Neural cell (in vitro differentiated cells): ENCODE data around the gene CNRIP1. TPM values are rescaled to one million over a fixed set of nuclear protein-coding genes. Genes with fewer than 3 reads are reported as not detected.

Experiments used
- H2AFZ ChIP-seq: fragments of 200-600, 300-800 bp; sonication (generic), shearing (Covaris generic); 2 replicates; pipeline ENCODE4 v1.6.0; 2014; ENCODE audit warnings: low read depth, mild to moderate bottlenecking, antibody characterized with exemption, low read length, moderate library complexity
- H3F3A ChIP-seq: fragments of 200-600 bp; shearing (Covaris generic); 2 replicates; pipeline ENCODE4 v1.6.1; 2016; ENCODE audit warnings: mild to moderate bottlenecking, moderate library complexity, mixed read lengths, antibody characterized with exemption, low read length; ENCODE audit not compliant: insufficient read depth, poor library complexity, severe bottlenecking
- H3K27ac ChIP-seq: fragments of 200-600, 300-800 bp; sonication (generic), shearing (Covaris generic); 2 replicates; pipeline ENCODE4 v1.5.1; 2014; ENCODE audit warnings: mild to moderate bottlenecking, low read length, moderate library complexity
- H3K27me3 ChIP-seq: fragments of 300-800, 200-600 bp; sonication (generic), shearing (Covaris generic); 2 replicates; pipeline ENCODE4 v1.6.0; 2014; ENCODE audit warnings: mild to moderate bottlenecking, low read depth, low read length, moderate library complexity; ENCODE audit not compliant: insufficient read depth
- H3K36me3 ChIP-seq: fragments of 300-800, 200-600 bp; sonication (generic), shearing (Covaris generic); 2 replicates; pipeline ENCODE4 v1.5.1; 2014; ENCODE audit warnings: mild to moderate bottlenecking, antibody characterized with exemption, low read length, moderate library complexity; ENCODE audit not compliant: insufficient read depth
- H3K4me2 ChIP-seq: fragments of 300-800, 200-600 bp; sonication (generic), shearing (Covaris generic); 2 replicates; pipeline ENCODE4 v1.6.0; 2014; ENCODE audit warnings: mild to moderate bottlenecking, low read length
- H3K4me3 ChIP-seq: fragments of 300-800, 200-600 bp; sonication (generic), shearing (Covaris generic); 2 replicates; pipeline ENCODE4 v1.5.1; 2014; ENCODE audit warnings: mild to moderate bottlenecking, low read length, moderate library complexity
- H3K79me2 ChIP-seq: fragments of 200-600 bp; shearing (Covaris generic); replicated peaks from 2 replicates; pipeline ENCODE4 v1.6.0; 2014; ENCODE audit warnings: mild to moderate bottlenecking, low read length, moderate library complexity; ENCODE audit not compliant: insufficient read depth
- H3K9ac ChIP-seq: fragments of 300-800, 200-600 bp; sonication (generic), shearing (Covaris generic); 2 replicates; pipeline ENCODE4 v1.6.1; 2016; ENCODE audit warnings: mild to moderate bottlenecking, low read length, mixed read lengths
- H3K9me2 ChIP-seq: fragments of 200-600 bp; shearing (Covaris generic); 2 replicates; pipeline ENCODE4 v1.6.1; 2016; ENCODE audit warnings: mild to moderate bottlenecking, low read length, mixed read lengths; ENCODE audit not compliant: insufficient read depth
- H3K9me3 ChIP-seq: fragments of 200-600, 300-800 bp; sonication (generic), shearing (Covaris generic); 2 replicates; pipeline ENCODE4 v1.6.1; 2016; ENCODE audit warnings: mild to moderate bottlenecking, mixed run types, low read length, moderate library complexity, mixed read lengths
- H4K20me1 ChIP-seq: fragments of 200-600 bp; shearing (Covaris generic); 2 replicates; pipeline ENCODE4 v1.6.1; 2016; ENCODE audit warnings: mild to moderate bottlenecking, mixed run types; ENCODE audit not compliant: insufficient read depth
- EP300 ChIP-seq: fragments of 450-650 bp; conservative IDR thresholded peaks from 2 replicates; pipeline ENCODE4 v1.6.1; 2014; ENCODE audit warnings: antibody characterized with exemption, mild to moderate bottlenecking, moderate library complexity; ENCODE audit not compliant: poor library complexity, severe bottlenecking
- EZH2 ChIP-seq: fragments of 200-600, 300-800 bp; shearing (Covaris generic), sonication (generic); IDR thresholded peaks from 2 replicates; pipeline ENCODE4 v1.6.1; 2014; ENCODE audit warnings: antibody characterized with exemption, low read length, borderline replicate concordance, mild to moderate bottlenecking; ENCODE audit not compliant: insufficient read depth, poor library complexity, severe bottlenecking
- MXI1 ChIP-seq: fragments of 450-650 bp; conservative IDR thresholded peaks from 2 replicates; pipeline ENCODE4 v1.6.1; 2014; ENCODE audit warnings: antibody characterized with exemption, mild to moderate bottlenecking; ENCODE audit not compliant: poor library complexity, severe bottlenecking
- POLR2AphosphoS5 ChIP-seq: IDR thresholded peaks from 2 replicates; pipeline ENCODE4 v1.6.1; 2012
- RAD21 ChIP-seq: fragments of 450-650 bp; conservative IDR thresholded peaks from 2 replicates; pipeline ENCODE4 v1.6.1; 2014; ENCODE audit warnings: antibody characterized with exemption, mild to moderate bottlenecking, moderate library complexity
- SMC3 ChIP-seq: fragments of 450-650 bp; conservative IDR thresholded peaks from 2 replicates; pipeline ENCODE4 v1.6.1; 2014; ENCODE audit warnings: antibody characterized with exemption, mild to moderate bottlenecking, moderate library complexity; ENCODE audit not compliant: poor library complexity
- TAF1 ChIP-seq: IDR thresholded peaks from 2 replicates; pipeline ENCODE4 v1.6.1; 2012; ENCODE audit warnings: low read depth
- polyA plus RNA-seq: library from polyadenylated mRNA; depleted of rRNA; stranded (reverse); fragments of >200 nt; gene quantifications from 2 replicates; pipeline ENCODE4 v1.2.3, GENCODE V29; 2014
- TF ChIP-seq, protein P1 (sequence below): IDR thresholded peaks from 2 replicates; pipeline ENCODE4 v1.6.1; 2012; ENCODE audit warnings: borderline replicate concordance
- TF ChIP-seq, protein P2 (sequence below): fragments of 450-650 bp; IDR thresholded peaks from 2 replicates; pipeline ENCODE4 v1.5.1; 2014; ENCODE audit warnings: antibody characterized with exemption, mild to moderate bottlenecking, moderate library complexity; ENCODE audit not compliant: poor library complexity, severe bottlenecking

CNRIP1 gene
- polyA plus RNA-seq, 1 donor from 2014 or later, result 28.2 TPM

DNA sequence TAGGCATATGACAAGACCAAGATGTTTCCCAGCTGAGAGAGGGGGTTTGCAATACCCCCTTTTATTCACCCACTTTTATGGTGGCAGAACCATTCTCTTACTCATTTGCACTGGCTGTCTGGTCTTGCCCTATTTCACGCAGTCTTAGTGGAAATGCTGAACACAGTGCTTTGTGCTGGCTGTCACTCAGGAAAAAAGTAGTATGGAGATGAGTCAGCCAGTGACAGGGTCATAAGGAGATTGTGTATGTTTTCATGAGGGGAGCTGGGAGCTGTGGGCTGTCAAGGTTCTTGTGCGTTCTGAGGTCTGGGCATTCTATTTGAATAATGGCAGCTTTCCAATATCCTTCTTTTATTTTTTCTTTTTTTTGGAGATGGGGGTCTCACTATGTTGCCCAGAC, 10.9 kb upstream of the CNRIP1 start:
- no peaks in the 10 kb centered on the region for H3K9me2 ChIP-seq
- H3K27ac ChIP-seq, result no peak overlapping the region
- H3K27me3 ChIP-seq, result no peaks in the 10 kb centered on the region
- no peak overlapping the region for H3K9ac ChIP-seq
- no peaks in the 10 kb centered on the region for H3K79me2 ChIP-seq
- H3K4me2 ChIP-seq, result no peak overlapping the region
- H3K36me3 ChIP-seq, result no peaks in the 10 kb centered on the region
- H3K9me3 ChIP-seq, result no peaks in the 10 kb centered on the region
- H3K4me3 ChIP-seq, result no peak overlapping the region
- no peaks in the 10 kb centered on the region for H4K20me1 ChIP-seq
- TF ChIP-seq RAD21 (no peak), TAF1 (no peak), EZH2 (no peak), MXI1 (no peak), SMC3 (no peak), EP300 (no peak), POLR2AphosphoS5 (no peak)
- TF ChIP-seq, protein P1, sequence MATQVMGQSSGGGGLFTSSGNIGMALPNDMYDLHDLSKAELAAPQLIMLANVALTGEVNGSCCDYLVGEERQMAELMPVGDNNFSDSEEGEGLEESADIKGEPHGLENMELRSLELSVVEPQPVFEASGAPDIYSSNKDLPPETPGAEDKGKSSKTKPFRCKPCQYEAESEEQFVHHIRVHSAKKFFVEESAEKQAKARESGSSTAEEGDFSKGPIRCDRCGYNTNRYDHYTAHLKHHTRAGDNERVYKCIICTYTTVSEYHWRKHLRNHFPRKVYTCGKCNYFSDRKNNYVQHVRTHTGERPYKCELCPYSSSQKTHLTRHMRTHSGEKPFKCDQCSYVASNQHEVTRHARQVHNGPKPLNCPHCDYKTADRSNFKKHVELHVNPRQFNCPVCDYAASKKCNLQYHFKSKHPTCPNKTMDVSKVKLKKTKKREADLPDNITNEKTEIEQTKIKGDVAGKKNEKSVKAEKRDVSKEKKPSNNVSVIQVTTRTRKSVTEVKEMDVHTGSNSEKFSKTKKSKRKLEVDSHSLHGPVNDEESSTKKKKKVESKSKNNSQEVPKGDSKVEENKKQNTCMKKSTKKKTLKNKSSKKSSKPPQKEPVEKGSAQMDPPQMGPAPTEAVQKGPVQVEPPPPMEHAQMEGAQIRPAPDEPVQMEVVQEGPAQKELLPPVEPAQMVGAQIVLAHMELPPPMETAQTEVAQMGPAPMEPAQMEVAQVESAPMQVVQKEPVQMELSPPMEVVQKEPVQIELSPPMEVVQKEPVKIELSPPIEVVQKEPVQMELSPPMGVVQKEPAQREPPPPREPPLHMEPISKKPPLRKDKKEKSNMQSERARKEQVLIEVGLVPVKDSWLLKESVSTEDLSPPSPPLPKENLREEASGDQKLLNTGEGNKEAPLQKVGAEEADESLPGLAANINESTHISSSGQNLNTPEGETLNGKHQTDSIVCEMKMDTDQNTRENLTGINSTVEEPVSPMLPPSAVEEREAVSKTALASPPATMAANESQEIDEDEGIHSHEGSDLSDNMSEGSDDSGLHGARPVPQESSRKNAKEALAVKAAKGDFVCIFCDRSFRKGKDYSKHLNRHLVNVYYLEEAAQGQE, result no peak
- TF ChIP-seq, protein P2, sequence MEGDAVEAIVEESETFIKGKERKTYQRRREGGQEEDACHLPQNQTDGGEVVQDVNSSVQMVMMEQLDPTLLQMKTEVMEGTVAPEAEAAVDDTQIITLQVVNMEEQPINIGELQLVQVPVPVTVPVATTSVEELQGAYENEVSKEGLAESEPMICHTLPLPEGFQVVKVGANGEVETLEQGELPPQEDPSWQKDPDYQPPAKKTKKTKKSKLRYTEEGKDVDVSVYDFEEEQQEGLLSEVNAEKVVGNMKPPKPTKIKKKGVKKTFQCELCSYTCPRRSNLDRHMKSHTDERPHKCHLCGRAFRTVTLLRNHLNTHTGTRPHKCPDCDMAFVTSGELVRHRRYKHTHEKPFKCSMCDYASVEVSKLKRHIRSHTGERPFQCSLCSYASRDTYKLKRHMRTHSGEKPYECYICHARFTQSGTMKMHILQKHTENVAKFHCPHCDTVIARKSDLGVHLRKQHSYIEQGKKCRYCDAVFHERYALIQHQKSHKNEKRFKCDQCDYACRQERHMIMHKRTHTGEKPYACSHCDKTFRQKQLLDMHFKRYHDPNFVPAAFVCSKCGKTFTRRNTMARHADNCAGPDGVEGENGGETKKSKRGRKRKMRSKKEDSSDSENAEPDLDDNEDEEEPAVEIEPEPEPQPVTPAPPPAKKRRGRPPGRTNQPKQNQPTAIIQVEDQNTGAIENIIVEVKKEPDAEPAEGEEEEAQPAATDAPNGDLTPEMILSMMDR, result no peak
- no peaks in the 10 kb centered on the region for H3F3A ChIP-seq
- H2AFZ ChIP-seq, result no peak overlapping the region

DNA sequence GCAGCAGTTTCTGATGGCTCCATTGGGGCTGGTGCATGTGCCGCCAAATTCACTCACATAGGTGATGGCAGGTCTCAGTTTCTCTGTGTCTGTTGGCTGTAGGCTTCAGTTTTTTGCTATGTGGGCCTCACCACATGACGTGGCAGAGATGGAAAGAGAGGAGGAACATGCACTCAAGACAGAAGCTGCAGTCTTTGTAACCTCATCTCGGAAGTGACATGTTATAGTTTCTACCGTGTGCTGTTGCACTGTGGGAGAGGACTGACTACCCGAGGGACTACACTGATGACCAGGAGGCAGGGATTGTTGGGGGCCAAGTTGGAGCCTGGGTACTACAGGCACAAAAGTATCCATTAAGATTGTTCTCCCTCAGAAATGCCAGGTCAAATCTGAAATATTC, 9.2 kb upstream of the CNRIP1 start:
- Histone ChIP-seq H3K36me3 (no peaks in the 10 kb centered on the region), H3K4me2 (no peak overlapping the region), H3K27me3 (no peaks in the 10 kb centered on the region), H2AFZ (no peak overlapping the region), H4K20me1 (no peaks in the 10 kb centered on the region), H3F3A (no peaks in the 10 kb centered on the region), H3K79me2 (no peaks in the 10 kb centered on the region), H3K9me3 (no peaks in the 10 kb centered on the region), H3K9ac (no peak overlapping the region), H3K9me2 (no peaks in the 10 kb centered on the region), H3K27ac (no peak overlapping the region), H3K4me3 (no peak overlapping the region)
- no peak for TF ChIP-seq EP300
- no peak for TF ChIP-seq POLR2AphosphoS5
- TF ChIP-seq MXI1, result no peak
- no peak for TF ChIP-seq EZH2
- TF ChIP-seq SMC3, result no peak
